Measurements from ENCODE around the gene CST9L.

Gene CST9L

DNA sequence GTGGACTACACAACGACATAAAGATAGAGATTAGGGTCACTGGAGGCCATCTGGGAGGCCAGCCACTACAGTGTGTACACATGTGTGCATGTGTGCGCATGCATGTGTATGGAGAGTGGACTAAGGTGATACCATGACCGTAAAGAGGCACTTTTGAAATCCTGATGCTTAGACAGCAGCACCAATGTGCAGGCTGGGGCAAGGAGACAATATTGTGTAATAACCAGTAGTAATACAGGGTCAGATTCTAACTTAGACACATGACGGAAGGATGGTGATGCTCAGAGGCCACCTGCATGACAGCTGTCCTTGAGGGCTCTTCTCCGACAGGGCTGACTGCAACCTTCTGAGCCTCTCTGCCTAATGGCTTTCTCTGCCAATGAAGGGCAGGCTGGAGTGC is 25.5 kb downstream of the CST9L start:
- DNase-seq (ENCODE audit: low spot score) = no peak
- no peak overlapping the region for H3K27ac ChIP-seq
- TF ChIP-seq, protein P1, sequence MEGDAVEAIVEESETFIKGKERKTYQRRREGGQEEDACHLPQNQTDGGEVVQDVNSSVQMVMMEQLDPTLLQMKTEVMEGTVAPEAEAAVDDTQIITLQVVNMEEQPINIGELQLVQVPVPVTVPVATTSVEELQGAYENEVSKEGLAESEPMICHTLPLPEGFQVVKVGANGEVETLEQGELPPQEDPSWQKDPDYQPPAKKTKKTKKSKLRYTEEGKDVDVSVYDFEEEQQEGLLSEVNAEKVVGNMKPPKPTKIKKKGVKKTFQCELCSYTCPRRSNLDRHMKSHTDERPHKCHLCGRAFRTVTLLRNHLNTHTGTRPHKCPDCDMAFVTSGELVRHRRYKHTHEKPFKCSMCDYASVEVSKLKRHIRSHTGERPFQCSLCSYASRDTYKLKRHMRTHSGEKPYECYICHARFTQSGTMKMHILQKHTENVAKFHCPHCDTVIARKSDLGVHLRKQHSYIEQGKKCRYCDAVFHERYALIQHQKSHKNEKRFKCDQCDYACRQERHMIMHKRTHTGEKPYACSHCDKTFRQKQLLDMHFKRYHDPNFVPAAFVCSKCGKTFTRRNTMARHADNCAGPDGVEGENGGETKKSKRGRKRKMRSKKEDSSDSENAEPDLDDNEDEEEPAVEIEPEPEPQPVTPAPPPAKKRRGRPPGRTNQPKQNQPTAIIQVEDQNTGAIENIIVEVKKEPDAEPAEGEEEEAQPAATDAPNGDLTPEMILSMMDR (conservative IDR thresholded peaks at IDR 0.05; ENCODE audit: low read depth) = no peak
- POLR2A ChIA-PET (ENCODE audit: low non-redundant PET) = no interaction called here
- CTCF ChIA-PET = no interaction called here

DNA sequence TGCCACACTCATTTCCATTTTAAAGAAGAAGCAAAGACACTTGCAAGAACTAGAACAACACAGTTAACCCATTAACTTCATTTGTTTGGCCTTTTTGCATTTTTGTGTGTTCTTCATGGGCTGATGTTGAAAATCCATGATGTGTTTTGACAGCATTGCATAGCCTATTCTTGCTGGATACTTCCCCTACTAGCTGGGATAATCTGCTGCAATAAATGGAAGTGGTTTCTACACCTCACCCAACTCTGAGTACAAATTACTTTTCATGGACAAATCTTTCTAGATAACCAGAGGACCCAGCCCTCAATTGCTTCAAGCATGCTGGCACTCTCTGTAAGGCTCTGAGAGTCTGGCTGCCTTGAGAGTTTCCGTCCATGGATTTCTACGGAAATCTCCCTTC is 26.5 kb downstream of the CST9L start:
- H3K27ac ChIP-seq = no peak overlapping the region
- TF ChIP-seq, protein P1 (conservative IDR thresholded peaks at IDR 0.05; ENCODE audit: low read depth) = no peak
- ChIA-PET POLR2A (ENCODE audit: low non-redundant PET) (no interaction called here), CTCF (no interaction called here)
- no peak for DNase-seq (ENCODE audit: low spot score)

DNA sequence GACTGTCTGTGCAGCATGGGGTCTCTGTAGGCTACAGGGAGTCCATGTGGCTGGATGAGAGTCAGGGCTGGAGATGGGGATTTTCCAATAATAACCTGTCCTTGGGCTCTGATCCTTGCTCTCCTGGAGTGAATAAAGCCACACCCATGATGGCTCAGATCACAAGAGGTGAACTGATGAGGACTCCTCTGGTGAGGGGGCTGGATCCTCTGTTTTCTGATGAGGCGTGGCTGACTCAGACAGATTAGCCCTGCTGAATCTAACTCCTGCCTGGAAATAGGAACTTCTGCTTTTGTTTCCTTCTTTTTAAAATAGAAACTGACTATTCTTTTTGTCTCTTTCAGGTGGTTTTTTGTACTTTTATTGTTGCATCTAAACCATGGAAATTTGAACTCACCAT is 27.0 kb downstream of the CST9L start:
- H3K27ac ChIP-seq = peak overlapping the region; percentile 48
- TF ChIP-seq, protein P1 (conservative IDR thresholded peaks at IDR 0.05; ENCODE audit: low read depth) = no peak
- ChIA-PET POLR2A (ENCODE audit: low non-redundant PET) (no interaction called here), CTCF (no interaction called here)
- DNase-seq (ENCODE audit: low spot score) = peak; percentile 83

DNA sequence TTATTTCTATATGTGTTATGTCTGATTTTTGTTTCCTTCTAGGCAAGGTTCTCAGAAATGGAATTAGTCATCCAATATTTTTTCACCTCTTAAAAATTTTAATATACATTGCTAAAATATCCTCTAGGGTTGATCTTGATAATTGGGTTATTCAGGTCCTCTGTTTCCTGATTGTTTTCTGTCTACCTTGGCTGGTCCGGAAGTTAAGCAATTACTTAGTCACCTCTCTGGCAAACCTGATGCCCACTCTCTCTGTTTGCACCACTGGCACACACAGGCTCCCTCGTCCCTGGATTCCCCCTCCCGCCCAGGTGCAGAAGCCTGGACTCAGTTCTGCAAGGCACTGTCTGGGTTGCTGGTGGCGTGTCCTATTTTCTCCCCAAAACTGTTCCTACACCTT is 27.7 kb downstream of the CST9L start:
- TF ChIP-seq, protein P1 (conservative IDR thresholded peaks at IDR 0.05; ENCODE audit: low read depth) = no peak
- ChIA-PET POLR2A (ENCODE audit: low non-redundant PET) (no interaction called here), CTCF (no interaction called here)
- peak overlapping the region; percentile 48 for H3K27ac ChIP-seq
- peak; percentile 79 for DNase-seq (ENCODE audit: low spot score)

DNA sequence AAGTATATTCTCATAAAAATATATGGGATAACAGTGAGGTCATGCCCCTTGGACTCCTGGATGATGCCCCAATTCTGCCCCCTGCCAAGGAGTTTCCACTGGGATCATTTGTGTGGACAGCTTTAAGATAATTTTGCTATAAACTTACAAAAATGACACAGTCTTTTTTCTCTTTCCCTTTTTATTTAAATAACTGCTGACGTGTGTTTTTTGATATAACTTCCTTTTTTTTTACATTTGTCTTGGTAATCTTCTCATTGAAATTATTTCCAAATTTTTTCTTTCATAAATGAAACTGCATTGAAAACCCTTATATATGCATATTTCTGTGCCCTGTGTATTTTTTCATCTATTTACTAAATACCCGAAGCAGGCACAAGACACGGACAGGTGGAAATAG is 31.3 kb downstream of the CST9L start:
- ChIA-PET POLR2A (ENCODE audit: low non-redundant PET) (no interaction called here), CTCF (no interaction called here)
- TF ChIP-seq, protein P1 (conservative IDR thresholded peaks at IDR 0.05; ENCODE audit: low read depth) = no peak
- H3K27ac ChIP-seq = no peak overlapping the region
- DNase-seq (ENCODE audit: low spot score) = no peak

DNA sequence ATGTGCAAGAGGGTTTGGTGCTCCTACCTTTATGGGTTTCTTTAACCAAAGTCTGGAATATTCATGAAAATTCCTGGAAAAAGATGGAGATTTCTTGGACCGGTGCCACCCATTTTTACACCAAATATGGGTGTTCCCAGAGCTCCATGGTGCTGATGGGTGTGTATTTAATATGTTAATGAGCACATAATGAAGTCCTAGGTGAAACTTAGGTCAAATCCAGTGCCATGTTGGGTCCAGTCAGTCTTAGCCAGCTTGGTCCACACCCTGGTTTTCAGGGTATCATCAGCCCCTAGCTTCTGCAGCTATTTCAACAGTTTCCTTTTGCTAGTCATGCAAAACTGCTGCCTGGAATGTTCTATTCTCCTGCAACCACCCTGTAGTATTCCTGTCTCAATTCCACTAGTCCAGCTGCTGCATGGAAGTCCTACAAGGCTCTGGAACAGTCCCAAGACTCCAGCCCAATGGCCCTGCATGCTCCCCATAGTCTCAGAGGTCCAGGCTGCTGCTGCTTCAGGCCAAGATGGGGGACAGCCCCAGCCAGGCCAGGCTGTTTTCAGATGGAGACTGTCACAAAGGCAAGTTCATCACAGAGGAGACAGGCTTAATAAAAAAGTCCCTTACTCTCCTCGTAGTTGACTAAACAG is 31.8 kb downstream of the CST9L start:
- H3K27ac ChIP-seq = no peak overlapping the region
- TF ChIP-seq, protein P1 (conservative IDR thresholded peaks at IDR 0.05; ENCODE audit: low read depth) = no peak
- ChIA-PET CTCF (no interaction called here), POLR2A (ENCODE audit: low non-redundant PET) (no interaction called here)
- no peak for DNase-seq (ENCODE audit: low spot score)

All from RWPE1 (cell line).